ENCODE measurements around the gene SDR42E2.

SDR42E2 gene

DNA sequence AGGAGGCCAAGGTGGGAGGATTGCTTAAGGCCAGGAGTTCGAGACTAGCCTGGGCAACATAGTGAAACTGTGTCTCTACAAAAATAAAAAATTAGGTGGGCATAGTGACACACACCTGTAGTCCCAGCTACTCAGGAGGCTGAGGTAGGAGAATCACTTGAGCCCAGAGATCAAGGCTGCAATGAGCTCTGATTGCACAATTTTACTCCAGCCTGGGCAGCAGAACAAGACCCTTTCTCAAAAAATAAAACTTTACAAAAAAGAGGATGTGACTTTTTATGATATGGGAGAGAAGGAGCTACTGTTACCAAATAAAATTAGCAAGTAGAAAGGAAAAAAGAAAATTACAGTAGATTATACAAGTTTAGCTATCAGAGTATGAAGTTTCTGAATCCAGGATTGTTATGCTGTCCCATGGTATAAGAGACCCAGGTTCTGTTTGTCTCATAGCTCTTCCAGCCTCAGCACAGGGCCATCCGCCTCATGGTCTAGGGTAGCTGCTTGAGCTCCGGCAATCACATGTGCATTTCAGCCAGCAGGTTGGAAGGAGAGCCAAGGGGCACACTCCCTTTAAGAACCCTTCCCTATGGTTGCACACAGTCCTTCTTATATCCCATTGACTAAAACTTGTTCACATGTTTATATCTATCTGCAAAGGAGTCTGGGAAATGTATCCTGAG is 57.2 kb downstream of the SDR42E2 start:
- no peaks in the 10 kb centered on the region for H3K4me1 ChIP-seq (ENCODE audit: control insufficient read depth, insufficient read depth, low read length)
- no peak overlapping the region for H3K4me3 ChIP-seq (ENCODE audit: low read depth, low read length)
- no peaks in the 10 kb centered on the region for H3K9me3 ChIP-seq (ENCODE audit: control insufficient read depth, insufficient read depth, low read length)
- no peak overlapping the region for H3K9ac ChIP-seq (ENCODE audit: low read depth, low read length)
- no peaks in the 10 kb centered on the region for H3K27me3 ChIP-seq (ENCODE audit: control insufficient read depth, insufficient read depth, low read length)
- no peaks in the 10 kb centered on the region for H3K36me3 ChIP-seq (ENCODE audit: control insufficient read depth, insufficient read depth, low read length)

DNA sequence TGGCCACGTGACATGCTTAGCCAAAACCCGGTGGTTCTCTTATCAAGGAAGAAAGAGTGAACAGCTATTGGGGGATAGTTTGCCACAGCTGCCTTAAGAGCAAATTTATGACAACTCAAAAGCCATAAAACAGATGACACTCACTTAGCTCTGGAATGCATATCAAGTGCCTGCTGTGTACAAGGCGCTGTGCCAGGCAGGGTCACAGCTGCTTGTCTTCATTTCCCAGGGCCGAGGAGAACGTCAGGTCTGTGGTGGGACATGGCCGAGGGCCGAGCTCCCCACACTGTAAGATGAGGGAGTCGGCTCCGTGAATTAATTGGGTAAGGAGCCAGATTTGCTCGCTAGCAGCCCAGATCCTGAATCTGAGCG is 57.7 kb downstream of the SDR42E2 start:
- Histone ChIP-seq H3K4me3 (ENCODE audit: low read depth, low read length) (no peak overlapping the region), H3K4me1 (ENCODE audit: control insufficient read depth, insufficient read depth, low read length) (peaks cover 4% of the 10 kb centered on the region), H3K36me3 (ENCODE audit: control insufficient read depth, insufficient read depth, low read length) (no peaks in the 10 kb centered on the region), H3K9me3 (ENCODE audit: control insufficient read depth, insufficient read depth, low read length) (no peaks in the 10 kb centered on the region), H3K27me3 (ENCODE audit: control insufficient read depth, insufficient read depth, low read length) (no peaks in the 10 kb centered on the region), H3K9ac (ENCODE audit: low read depth, low read length) (no peak overlapping the region)

DNA sequence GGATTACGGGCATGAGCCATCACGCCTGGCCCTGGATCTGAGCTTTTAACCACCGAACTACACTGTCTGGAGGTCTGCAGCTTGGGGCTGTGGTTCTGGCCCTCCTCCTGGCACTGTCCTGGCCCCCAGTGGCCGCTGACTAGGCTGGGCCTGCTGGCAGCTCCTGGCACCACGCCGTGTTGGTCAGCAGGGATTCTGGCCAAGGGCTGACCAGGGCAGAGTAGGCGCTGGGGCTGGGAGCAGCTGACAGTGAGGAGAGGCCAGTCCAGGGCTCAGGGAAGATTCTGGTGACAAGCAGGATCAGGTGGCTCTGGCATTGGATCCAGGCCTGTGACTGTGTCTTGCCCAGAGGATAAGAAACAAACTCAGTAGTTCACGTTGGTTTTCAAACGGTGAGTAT is 58.4 kb downstream of the SDR42E2 start:
- peaks cover 8% of the 10 kb centered on the region for H3K4me1 ChIP-seq (ENCODE audit: control insufficient read depth, insufficient read depth, low read length)
- no peaks in the 10 kb centered on the region for H3K36me3 ChIP-seq (ENCODE audit: control insufficient read depth, insufficient read depth, low read length)
- H3K9ac ChIP-seq (ENCODE audit: low read depth, low read length), result no peak overlapping the region
- H3K27me3 ChIP-seq (ENCODE audit: control insufficient read depth, insufficient read depth, low read length), result no peaks in the 10 kb centered on the region
- no peak overlapping the region for H3K4me3 ChIP-seq (ENCODE audit: low read depth, low read length)
- H3K9me3 ChIP-seq (ENCODE audit: control insufficient read depth, insufficient read depth, low read length), result no peaks in the 10 kb centered on the region

DNA sequence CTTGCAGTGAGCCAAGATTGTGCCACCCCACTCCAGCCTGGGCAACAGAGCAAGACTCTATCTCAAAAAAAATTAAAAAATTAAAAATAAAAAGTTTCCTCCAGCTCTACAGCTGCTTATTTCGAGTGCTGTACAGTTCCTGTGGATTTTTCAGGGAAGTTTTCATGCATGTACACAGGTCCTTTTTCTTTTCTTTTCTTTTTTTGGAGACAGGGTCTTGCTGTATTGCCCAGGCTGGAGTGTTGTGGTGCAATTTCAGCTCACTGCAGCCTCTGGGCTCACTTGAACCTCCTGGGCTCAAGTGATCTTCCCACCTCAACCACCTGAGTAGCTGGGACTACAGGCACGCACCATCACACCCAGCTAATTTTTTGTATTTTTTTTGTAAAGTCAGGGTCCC is 59.7 kb downstream of the SDR42E2 start:
- Histone ChIP-seq H3K9ac (ENCODE audit: low read depth, low read length) (no peak overlapping the region), H3K36me3 (ENCODE audit: control insufficient read depth, insufficient read depth, low read length) (no peaks in the 10 kb centered on the region), H3K4me3 (ENCODE audit: low read depth, low read length) (no peak overlapping the region), H3K9me3 (ENCODE audit: control insufficient read depth, insufficient read depth, low read length) (no peaks in the 10 kb centered on the region), H3K4me1 (ENCODE audit: control insufficient read depth, insufficient read depth, low read length) (peaks cover 8% of the 10 kb centered on the region), H3K27me3 (ENCODE audit: control insufficient read depth, insufficient read depth, low read length) (no peaks in the 10 kb centered on the region)

DNA sequence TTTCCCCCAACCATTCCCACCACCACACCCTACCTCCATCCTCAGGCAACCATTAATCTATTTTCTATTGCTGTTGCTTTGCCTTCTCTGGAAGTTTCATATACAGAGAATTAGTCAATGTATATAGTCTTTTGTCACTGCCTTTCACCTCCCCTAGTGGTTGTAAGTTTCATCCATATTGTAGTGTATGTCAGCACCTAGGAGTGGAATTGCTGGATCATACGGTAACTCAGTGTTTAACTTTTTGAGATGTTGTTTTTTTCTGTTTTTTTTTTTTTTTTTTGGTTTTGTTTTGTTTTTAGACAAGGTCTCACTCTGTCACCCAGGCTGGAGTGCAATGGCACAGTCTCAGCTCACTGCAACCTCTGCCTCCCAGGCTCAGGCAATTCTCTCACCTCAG is 60.7 kb downstream of the SDR42E2 start:
- Histone ChIP-seq H3K4me1 (ENCODE audit: control insufficient read depth, insufficient read depth, low read length) (peaks cover 8% of the 10 kb centered on the region), H3K9me3 (ENCODE audit: control insufficient read depth, insufficient read depth, low read length) (no peaks in the 10 kb centered on the region), H3K27me3 (ENCODE audit: control insufficient read depth, insufficient read depth, low read length) (no peaks in the 10 kb centered on the region), H3K36me3 (ENCODE audit: control insufficient read depth, insufficient read depth, low read length) (no peaks in the 10 kb centered on the region), H3K4me3 (ENCODE audit: low read depth, low read length) (no peak overlapping the region), H3K9ac (ENCODE audit: low read depth, low read length) (no peak overlapping the region)

DNA sequence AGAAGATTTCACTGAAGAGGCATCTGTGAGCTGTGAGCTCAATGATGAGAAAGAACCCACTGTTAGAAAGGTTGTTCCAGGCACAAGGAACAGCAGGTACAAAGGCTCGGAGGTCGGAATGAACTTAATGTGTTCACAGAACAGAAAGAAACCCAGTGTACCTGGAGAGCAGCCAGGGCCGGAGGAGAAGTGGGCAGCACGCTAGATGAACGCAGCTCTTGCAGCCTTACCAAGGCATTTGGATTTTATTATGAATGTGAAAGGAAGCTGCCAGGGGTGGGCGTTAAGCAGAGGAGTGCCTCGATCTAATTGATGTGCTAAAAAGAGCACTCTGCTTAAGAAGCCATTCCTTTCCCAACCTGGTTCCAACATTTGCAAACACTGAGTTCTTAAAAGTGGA is 62.8 kb downstream of the SDR42E2 start:
- H3K4me3 ChIP-seq (ENCODE audit: low read depth, low read length), result no peak overlapping the region
- peaks cover 2% of the 10 kb centered on the region for H3K36me3 ChIP-seq (ENCODE audit: control insufficient read depth, insufficient read depth, low read length)
- H3K9ac ChIP-seq (ENCODE audit: low read depth, low read length), result peak overlapping the region; percentile 38
- no peaks in the 10 kb centered on the region for H3K9me3 ChIP-seq (ENCODE audit: control insufficient read depth, insufficient read depth, low read length)
- H3K27me3 ChIP-seq (ENCODE audit: control insufficient read depth, insufficient read depth, low read length), result no peaks in the 10 kb centered on the region
- peaks cover 8% of the 10 kb centered on the region for H3K4me1 ChIP-seq (ENCODE audit: control insufficient read depth, insufficient read depth, low read length)

DNA sequence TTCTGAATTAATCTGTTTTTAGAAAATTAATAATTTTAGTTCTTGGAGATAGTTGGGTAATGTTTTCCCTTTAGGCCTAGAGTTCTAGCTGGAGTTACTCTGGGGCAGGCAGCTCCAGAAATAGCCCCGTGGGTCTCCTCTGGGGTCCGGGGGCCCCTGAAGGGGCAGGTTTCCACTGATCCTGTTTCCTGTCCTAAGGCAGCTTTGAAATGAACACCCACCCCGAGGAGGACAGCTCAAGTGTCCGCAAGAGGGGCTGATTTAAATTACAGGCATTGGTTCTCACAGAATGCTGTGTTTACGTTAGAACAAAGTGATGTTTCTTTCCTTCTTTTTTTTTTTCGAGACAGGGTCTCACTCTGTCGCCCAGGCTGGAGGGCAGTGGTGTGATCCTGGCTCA is 67.6 kb downstream of the SDR42E2 start:
- peaks cover 2% of the 10 kb centered on the region for H3K36me3 ChIP-seq (ENCODE audit: control insufficient read depth, insufficient read depth, low read length)
- H3K27me3 ChIP-seq (ENCODE audit: control insufficient read depth, insufficient read depth, low read length), result no peaks in the 10 kb centered on the region
- H3K4me3 ChIP-seq (ENCODE audit: low read depth, low read length), result no peak overlapping the region
- no peak overlapping the region for H3K9ac ChIP-seq (ENCODE audit: low read depth, low read length)
- peaks cover 5% of the 10 kb centered on the region for H3K4me1 ChIP-seq (ENCODE audit: control insufficient read depth, insufficient read depth, low read length)
- H3K9me3 ChIP-seq (ENCODE audit: control insufficient read depth, insufficient read depth, low read length), result no peaks in the 10 kb centered on the region

DNA sequence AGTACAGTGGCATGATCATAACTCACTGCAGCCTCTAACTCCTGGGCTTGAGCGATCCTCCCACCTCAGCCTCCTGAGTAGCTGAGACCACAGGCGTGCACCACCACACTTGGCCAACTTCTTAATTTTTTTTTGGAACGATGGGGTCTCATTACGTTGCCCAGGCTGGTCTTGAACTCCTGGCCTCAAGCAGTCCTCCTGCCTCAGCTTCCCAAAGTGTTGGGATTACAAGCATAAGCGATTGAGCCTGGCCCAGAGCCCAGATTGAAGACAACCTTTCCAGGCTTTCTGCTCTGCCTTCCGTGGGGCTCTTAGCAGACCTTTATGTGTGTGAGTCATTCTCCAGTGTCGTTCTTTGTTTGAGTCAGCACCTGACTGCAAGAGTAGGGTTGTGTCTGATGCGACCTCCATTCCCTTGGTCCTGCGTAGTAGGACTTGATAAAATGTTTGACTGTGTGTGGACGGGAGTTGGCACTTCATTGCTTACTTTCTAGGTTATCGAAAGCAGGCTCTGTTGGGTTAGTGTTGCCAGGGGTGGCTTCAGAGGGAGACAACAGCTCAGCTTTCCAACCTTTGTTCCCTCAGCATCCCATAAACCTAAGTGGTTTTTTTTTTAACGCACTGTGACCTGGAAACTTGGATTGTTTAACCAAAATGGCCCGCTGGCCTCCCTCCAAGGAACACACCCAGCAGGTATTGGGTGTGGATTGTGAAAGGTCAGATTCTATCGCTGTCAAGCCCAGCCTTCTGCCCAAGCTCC is 70.2 kb downstream of the SDR42E2 start:
- H3K4me1 ChIP-seq (ENCODE audit: control insufficient read depth, insufficient read depth, low read length), result no peaks in the 10 kb centered on the region
- H3K9me3 ChIP-seq (ENCODE audit: control insufficient read depth, insufficient read depth, low read length), result no peaks in the 10 kb centered on the region
- peaks cover 2% of the 10 kb centered on the region for H3K36me3 ChIP-seq (ENCODE audit: control insufficient read depth, insufficient read depth, low read length)
- H3K27me3 ChIP-seq (ENCODE audit: control insufficient read depth, insufficient read depth, low read length), result no peaks in the 10 kb centered on the region
- no peak overlapping the region for H3K9ac ChIP-seq (ENCODE audit: low read depth, low read length)
- H3K4me3 ChIP-seq (ENCODE audit: low read depth, low read length), result no peak overlapping the region

DNA sequence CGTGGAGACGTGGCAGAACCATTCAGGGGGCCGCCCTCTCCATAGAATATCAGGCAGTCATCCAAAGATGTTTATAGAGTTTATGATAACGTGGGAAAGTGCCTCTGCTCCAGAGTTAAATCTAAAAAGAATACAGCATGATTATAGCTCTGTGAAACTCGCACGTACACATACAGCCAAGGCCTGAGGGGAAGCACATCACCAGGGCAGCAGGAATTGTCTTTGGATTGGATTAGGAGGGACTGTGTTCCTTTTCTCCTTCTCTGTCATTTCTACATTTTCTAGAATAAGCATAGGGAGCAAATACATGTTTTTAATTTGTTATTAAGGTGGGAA is 70.7 kb downstream of the SDR42E2 start:
- no peak overlapping the region for H3K4me3 ChIP-seq (ENCODE audit: low read depth, low read length)
- peaks cover 2% of the 10 kb centered on the region for H3K36me3 ChIP-seq (ENCODE audit: control insufficient read depth, insufficient read depth, low read length)
- no peaks in the 10 kb centered on the region for H3K27me3 ChIP-seq (ENCODE audit: control insufficient read depth, insufficient read depth, low read length)
- no peaks in the 10 kb centered on the region for H3K9me3 ChIP-seq (ENCODE audit: control insufficient read depth, insufficient read depth, low read length)
- no peaks in the 10 kb centered on the region for H3K4me1 ChIP-seq (ENCODE audit: control insufficient read depth, insufficient read depth, low read length)
- no peak overlapping the region for H3K9ac ChIP-seq (ENCODE audit: low read depth, low read length)

DNA sequence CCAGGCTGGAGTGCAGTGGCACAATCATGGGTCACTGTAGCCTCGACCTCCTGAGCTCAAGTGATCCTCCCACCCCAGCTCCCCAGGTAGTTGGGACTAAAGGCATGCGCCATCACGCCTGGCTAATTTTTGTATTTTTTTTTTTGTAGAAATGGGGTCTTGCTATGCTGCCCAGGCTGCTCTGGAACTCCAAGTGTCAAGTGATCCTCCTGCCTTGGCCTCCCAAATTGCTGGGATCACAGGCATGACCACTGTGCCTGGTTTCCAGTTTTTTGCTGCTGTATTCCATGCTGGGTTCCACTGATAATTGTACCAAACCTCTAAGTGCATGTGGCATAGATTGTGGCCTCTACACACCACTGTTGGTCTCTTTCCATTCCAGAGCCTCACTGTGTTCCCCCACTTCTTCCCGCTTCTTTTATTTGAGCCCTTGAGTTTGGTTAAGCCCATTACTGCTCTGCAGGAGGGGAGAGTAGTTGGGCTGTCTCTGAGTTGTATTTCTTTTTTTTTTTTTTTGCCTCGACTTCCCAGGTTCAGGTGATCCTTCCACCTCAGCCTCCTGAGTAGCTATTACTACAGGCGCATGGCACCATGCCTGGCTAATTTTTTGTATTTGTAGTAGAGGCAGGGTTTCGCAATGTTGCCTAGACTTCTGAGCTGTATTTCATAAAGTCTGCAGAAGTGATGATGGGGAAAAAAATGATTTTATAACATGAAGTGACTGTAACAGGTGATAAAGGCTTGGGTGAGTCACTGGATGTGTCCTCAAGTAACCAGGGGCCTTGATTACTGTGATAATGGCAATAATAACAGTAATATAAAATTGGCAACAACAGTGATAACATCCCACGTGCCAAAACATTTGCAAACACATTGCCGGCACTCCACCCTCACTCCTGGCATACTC is 73.8 kb downstream of the SDR42E2 start:
- Histone ChIP-seq H3K27me3 (ENCODE audit: control insufficient read depth, insufficient read depth, low read length) (no peaks in the 10 kb centered on the region), H3K9ac (ENCODE audit: low read depth, low read length) (no peak overlapping the region), H3K9me3 (ENCODE audit: control insufficient read depth, insufficient read depth, low read length) (no peaks in the 10 kb centered on the region), H3K36me3 (ENCODE audit: control insufficient read depth, insufficient read depth, low read length) (no peaks in the 10 kb centered on the region), H3K4me3 (ENCODE audit: low read depth, low read length) (no peak overlapping the region), H3K4me1 (ENCODE audit: control insufficient read depth, insufficient read depth, low read length) (no peaks in the 10 kb centered on the region)

DNA sequence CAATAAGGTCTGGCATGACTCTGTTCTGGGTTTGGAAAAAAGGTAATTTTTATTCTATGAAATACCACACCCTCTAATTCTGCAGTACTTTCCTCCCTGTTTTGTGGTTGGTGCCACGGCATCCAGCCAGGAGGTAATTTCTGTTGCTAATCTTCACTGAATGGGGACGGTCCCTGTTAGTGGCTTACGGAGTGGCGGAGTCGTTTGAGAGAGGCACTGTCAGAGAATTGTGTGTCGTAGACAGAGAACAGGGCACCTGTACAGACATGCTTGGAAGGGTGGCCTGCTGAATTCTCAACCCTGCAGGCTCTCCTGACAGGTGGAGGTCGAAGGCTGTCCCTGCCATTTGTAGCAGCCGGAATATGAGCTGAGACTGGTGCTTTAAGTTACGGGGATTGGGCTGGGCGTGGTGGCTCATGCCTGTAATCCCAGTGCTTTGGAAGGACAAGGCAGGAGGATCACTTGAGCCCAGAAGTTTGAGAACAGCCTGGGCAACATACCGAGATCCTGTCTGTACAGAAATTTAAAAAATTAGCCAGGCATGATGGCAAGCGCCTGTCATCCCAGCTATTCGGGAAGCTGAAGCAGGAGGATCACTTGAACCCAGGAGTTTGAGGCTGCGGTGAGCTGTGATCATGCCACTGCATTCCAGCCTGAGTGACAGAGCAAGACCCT is 77.0 kb downstream of the SDR42E2 start:
- no peaks in the 10 kb centered on the region for H3K9me3 ChIP-seq (ENCODE audit: control insufficient read depth, insufficient read depth, low read length)
- no peaks in the 10 kb centered on the region for H3K36me3 ChIP-seq (ENCODE audit: control insufficient read depth, insufficient read depth, low read length)
- H3K27me3 ChIP-seq (ENCODE audit: control insufficient read depth, insufficient read depth, low read length), result no peaks in the 10 kb centered on the region
- no peaks in the 10 kb centered on the region for H3K4me1 ChIP-seq (ENCODE audit: control insufficient read depth, insufficient read depth, low read length)
- H3K4me3 ChIP-seq (ENCODE audit: low read depth, low read length), result no peak overlapping the region
- H3K9ac ChIP-seq (ENCODE audit: low read depth, low read length), result no peak overlapping the region

Data from iPS-15b (cell line).